Suppressor macrophage treated with lipopolysaccharide for 4 hours (primary cell): Measurements from ENCODE around the gene CDC7.
"Not testable (repeated sequence)": the region's sequence is repeated elsewhere in the genome, so short reads cannot be mapped to it uniquely, and the experiment has no call there.

Experiments used
- DNase-seq: peaks from one replicate; pipeline ENCODE4 v3.0.0-alpha.2; 2020

Gene CDC7

DNA sequence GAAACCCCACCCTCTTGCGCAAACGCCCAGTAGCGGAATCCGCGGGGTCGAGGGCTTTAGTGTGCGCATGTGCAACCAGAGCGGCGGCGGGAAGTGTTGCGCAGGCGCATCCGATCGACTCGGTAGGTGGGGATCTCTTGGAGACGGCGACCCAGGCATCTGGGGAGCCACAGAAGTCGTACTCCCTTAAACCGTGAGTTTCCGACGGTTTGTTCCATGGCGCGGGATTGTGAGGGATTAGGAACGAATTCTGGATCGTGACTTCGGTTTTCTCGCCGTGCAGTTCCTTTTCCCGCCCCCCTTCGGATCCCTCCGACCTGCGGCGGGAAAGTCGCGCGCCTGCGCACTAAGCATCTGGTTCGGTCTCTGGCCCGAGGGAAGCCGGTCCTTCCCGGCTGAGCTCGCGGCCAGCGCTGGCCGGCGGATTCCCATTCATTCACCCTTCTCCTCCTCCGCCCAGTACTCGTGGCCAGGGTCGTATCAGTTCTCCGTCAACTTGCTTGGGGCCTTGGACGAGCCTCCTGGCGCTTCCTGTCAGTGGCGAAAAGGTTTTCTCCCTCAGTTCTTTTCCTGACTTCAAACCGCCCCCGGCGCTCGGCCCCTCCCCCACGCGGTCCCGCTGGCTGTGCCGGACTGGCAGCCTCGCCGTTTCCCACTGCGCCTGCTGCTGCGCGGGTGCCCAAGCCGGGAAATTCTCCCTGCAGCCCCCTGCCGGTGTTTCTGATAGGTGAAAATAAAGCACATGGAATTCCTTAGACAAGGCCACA, at the start of gene CDC7:
Gene CDC7 (plus strand): TSS at position 96 of the 767 bp plus-strand sequence. CDS start 866 bp downstream, outside the sequence.
- DNase-seq, result peak; percentile 91

DNA sequence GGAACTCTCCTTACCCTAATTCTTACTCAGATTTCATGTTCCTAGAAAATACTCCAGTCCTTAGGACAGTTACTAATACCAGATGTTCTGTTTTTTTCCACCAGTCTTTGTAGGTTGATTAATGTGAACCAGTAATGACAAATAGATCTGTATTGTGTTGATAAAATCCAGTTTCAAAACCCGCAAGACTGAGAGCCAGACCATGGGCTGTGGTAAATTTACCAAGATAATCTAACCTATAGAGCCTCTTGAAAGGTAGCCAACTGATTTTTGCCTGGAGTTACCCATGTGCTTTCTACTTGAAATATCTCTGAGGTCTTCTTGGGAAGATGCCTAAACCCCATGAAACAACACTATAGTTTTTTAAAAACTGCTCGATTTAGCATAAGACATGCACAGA, 46.5 kb upstream of the CDC7 start:
- no peak for DNase-seq

DNA sequence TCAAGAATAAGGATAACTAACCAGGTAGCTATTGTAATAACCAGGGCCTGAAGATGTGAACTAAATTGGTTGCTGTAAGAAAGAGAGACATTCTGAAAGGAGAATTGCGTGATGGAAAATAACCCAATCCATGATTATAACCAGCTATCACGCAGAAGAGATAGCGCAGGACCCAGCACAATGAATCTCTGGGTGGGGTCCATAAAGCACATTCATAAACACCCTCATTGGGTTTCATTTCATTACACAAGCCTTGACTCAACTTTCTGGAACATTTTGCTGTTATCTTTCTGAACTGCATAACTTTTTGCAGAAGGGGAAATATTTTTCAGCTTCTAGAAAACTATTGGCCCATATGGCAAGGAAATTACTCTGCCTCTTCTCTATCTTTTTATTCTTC, 45.3 kb upstream of the CDC7 start:
- DNase-seq, result no peak

DNA sequence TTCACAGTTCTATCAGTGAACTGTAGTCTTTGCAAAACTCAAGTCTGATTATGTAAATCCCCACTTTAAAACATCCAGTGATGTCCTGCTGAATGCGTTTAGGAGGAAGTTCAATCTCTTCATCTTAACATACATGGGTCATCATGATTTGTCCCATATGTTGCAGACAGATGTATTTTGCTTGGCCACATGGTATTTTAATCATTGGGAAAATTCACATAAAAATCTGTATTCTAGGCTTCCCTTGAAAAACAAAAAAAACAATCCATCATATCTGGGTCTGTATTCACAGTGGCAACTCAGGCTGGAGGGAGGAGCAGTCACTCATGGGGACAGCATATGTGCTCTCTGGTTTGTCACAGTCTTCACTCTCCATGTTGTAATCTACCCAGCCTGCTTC, 44.8 kb upstream of the CDC7 start:
- no peak for DNase-seq

DNA sequence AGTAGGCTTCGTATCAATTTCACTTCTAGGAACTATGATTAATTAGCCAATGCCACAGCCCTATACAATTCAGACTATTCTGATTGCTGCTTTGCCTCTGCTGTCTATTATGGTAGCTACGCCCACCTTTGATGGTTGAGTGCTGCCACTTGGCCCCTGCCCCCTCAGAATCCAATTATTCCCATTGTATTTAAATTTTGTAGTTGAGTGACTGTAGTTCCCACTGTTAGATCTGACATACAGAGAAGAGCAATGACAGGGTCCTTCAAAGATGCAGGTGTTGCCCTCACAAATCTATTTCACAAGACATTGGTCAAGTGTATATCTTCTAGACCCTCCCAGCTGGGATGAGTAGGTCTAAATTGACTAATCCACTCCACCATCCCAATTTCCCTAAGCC, 35.3 kb upstream of the CDC7 start:
- DNase-seq, result not testable (repeated sequence)

DNA sequence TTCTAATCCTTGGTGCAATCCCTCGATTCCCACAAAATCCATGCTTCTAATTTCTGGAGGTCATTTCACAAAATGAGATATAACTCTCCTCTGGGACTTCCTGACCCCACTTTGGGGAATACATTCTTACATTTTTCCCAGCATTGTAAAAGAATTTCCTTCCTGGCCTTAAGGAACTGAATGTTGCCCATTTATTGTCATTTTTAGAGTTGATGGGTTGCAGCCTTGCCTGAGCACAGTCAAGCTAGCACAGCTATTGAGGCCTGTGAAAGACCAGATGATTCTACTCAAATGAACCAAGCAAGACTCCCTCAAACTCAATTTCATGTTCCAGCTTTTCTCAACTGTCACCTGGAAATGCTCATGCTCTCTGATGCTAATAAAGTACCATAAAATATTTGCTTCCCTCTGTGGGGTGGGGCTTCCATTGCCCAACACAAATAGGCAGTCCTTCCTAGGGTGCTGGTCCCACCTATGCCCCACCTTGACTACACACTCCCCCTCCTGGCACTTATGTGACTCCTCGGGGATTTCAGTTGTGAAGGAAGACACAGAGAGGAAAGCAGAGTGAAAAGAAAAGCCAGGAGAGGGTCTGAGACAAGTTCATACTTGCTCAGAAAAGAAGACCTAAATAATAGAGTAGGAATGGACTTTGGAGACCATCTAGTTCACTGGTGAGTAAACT, 24.0 kb upstream of the CDC7 start:
- DNase-seq, result no peak

DNA sequence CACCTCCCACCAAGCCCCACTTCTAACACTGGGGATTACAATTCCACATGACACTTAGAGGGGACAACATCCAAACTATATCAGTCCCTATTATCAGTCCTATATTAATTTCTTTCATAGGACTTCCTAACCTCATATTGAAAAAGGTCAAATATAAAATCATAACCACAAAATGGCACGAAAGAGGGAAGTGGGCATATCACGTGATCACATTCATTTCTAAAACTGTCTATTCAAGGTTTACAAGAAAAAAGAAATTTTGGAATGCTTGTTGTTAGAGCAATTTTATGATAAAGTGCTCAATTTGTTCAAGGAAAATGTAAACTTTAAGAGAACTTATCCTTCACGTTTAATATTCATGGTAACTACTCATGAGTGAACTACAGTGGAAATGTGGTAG, 13.2 kb upstream of the CDC7 start:
- no peak for DNase-seq

DNA sequence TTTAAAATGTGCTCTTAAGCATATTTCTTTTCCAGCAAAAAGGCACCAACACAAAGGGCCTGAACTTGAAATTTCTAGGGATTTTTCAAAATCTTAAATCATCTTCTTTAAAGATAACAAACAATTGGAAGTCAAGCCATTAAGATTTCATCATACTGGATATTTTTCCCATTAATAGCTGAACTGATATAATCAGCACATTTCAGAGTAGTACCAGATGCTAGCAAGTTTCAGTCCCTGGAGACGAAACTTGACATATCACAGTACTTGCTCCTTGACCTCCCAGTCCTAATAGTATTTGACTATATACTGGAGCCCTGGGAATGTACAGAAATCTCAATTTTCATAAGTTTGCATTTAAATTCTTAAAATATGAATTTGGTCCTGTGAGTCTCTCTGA, 10.2 kb upstream of the CDC7 start:
- no peak for DNase-seq

DNA sequence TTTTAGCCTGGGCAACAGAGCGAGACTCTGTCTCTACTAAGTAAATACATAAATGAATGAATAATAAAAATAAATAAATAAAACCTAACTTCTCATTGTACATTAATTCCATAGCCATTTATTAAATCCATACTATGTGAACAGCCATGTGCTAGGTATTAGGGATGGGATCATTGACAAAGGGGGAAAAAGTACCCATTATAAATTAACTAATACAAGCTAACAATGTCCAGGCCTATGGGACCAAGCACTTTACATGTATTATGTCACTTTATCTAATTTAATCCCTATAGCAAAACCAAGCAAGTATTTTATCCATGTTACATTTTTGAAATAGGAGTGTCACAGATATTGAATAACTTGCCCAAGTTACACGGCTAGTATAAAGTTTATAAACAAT, 2.6 kb upstream of the CDC7 start:
- no peak for DNase-seq

DNA sequence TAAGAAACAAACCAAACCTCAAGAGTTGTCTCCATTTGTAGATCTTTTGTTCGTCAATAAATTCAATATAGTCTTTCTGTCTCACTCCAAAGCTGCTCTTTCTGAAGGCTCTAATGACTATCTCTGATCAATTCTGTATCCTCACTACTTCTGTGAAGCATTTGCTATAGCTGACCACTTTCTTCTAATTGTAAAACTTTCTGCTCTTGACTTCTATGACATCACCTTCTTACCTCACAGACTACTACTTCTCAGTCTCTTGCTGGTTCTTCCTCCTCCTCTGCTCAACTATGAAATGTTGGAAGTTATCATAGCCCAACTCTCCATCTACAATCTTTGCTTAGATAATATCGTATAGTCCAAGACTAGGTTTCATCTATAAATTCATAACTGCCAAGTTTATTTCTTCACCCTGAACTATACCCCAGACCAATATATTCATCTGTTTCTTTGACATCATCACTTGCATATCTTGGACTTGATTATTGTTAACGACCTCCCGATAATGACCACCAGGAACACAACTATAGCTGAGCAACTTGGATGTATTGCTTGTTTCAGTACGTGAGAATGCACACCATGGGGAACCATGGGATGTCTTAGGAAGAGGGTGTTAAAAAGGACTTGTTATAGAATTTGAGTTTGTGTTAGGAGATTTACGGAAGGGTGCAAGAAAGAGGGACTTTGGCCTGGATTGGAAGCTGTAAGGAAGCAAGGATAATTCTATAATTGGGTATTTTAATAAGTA, 2.0 kb upstream of the CDC7 start:
- no peak for DNase-seq

DNA sequence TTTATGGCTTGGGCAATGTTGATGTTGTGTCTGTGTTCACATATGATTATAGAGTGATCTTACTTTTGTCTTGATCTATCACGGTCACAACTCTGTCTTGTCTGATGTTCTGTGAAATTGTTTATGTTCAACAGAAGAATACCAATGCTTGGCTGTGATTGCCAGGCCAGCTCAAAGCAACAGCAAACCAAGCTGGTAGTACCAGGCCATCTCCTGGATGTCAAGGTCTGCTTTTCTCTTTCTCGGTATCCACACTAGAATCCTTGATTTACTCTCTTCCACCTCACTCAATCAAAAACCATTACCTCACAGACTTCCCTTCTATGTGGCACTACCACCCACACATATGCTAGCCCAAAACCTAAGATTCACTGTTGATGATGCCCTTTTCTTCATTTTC, 1.3 kb upstream of the CDC7 start:
- no peak for DNase-seq

DNA sequence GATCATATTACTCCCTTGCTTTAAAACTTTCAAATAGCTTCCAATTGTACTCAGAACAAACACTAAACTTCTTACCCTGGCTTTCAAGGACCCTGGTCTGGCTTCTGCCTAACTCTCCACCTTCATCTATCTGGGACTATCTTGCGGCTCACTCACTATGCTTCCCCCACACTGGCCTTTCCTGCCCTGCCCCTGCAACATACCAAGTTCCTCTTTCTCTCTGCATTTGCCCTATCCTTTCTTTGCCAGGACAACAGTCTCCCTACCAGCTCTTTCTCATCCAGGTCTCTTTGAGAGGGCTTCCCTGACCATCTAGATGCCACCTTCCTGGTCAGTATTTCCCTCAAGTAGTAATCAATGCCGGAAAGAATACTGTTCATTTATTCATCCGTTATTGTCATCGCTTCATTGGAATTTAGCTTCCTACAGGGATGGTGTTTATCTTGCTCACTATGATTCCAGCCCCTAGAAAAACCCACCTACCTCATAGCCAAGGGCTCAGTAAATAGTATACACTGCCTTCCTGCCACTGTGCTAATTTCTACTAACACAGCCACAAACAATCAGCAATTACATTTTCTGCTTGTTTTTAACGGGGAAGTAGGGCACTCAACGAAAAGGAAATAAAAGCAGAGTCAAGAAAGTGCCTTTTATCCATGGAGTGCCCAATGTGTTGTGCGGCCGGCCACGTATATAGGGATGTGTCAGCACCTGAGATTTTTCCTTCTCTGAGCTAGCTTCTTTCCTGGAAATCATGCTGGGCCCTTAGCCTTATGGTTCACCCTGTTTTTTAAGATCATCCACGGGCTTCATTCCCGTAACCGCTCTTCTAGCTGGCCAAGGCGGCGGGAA, 521 bp upstream of the CDC7 start:
- DNase-seq, result peak; percentile 44

DNA sequence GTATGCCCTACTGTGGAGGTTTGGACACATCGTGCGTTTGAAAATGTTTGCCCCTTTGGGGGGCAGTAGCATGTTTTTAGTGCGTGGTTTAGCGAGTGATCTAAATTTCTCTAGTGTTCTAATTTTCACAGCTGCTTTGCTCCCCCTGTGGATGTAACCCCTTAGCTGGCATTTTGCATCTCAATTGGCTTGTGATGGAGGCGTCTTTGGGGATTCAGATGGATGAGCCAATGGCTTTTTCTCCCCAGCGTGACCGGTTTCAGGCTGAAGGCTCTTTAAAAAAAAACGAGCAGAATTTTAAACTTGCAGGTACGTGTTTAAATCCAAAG, 836 bp downstream of the CDC7 start:
- no peak for DNase-seq

DNA sequence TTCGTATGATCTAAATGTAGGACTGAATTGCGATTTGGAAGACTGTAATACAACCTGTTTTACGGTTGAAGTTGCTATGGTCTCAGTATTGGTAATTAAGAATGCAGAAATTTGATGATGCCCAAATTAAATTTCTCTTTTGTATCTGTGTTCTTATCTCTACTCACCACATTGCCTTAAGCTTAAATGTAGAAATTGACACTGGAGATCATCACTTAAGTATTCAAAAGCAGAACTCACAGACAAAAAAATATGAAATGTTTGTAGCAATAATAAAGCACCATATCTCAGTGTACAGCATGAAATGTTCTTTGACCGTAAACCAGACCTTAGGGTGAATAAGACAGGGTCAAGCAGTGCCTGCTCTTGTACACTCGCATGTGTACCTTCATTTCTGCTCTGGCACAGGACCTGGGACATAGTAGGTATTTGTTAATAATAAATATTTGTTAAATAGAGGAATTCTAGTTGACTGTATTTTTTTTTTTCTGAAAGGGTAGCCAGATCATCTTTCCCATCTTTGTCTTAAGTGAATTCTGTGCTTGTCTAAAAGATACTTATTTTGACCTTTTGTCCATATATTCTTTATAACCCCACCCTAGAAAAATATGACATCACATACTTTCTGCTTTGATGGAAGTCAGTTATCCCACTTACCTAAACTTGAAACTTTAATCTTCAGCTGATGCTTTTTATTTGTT, 1.5 kb downstream of the CDC7 start:
- no peak for DNase-seq

DNA sequence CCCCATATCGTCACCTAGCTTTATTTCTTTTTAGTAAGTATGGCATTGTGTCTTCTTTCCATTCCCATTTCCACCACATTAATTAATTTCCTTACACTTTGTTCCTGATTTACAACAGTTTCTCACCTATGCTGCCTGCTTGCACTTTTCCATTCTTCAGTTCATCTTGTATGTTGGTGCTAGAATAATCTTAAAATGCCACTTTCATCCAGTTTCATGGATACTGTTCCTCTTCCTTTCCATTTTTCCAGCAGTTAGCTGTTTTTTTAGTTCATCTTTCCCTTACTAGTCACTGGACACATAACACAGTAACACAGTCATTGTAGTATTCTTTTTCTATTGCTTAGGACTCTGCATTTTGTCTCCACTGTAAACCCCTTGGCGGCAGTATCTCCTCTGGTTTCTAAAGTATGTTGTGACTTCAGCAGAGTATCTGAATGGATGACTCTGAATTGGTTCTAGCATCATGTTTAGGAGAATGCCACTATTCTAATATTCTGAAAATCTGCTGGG, 2.1 kb downstream of the CDC7 start:
- DNase-seq, result no peak

DNA sequence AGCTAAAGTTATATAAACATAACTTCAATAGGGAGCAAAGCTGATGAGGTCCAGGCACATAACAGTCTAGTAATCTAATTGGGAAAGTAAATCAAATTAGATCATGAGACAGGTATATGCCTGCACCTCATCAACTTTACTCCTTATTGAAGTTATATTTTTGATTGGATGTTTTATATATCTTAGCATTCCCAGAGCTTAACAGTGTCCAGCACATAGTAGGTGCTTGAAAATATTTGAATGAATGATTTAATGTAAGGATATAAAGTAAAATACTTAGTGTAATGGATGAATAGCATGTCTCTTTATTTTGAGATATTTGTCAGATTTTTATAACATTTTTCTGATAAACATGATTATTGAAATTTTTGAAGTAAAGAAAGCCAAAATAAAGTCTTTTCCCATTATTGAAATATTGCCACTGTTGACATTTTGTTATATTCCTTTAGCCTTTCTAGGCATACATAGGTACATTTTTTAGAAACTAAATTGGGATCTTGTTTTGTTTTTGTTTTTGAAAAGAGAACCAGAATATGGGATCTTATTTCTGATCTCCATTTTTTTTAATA, 2.8 kb downstream of the CDC7 start:
- DNase-seq, result no peak

DNA sequence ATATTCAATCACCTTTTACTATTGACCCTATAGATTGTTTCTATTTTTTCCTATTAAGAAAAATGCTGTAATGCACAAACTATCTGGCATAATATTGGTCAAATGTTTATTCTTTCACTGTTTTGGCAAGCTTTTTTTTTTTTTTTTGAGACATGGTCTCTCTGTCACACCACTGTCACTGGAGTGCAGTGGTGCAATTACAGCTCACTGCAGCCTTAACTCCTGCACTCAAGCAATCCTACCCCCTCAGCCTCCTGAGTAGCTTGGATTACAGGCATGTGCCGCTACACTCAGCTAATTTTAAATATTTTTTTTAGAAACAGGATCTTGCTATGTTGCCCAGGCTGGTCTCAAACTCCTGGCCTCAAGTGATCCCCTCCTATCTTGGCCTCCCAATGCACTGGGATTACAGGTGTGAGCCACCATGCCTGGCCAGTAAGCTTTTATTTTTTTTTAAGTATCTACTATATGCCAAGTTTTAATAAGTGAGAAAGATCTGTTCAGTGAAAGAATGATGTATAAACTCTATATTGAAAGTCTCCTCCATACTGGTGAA, 3.4 kb downstream of the CDC7 start:
- no peak for DNase-seq

DNA sequence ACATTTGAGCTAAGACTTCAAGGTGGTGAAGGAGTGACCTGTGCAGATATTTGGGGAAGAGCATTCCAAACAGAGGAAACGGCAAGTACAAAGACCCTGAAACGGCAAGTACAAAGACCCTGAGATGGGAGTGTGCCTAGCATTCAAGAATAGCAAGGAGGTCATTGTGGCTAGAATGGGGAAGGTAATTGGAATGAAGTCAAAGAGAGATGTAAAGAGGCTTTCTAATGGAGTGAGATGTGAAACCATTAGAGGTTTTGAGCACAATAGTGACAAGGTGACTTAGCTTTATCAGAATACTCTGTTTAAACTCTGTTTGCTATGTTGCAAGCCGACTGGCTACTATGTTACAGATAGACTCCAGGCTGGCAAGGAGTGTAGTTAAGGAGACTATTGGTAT, 4.4 kb downstream of the CDC7 start:
- DNase-seq, result no peak

DNA sequence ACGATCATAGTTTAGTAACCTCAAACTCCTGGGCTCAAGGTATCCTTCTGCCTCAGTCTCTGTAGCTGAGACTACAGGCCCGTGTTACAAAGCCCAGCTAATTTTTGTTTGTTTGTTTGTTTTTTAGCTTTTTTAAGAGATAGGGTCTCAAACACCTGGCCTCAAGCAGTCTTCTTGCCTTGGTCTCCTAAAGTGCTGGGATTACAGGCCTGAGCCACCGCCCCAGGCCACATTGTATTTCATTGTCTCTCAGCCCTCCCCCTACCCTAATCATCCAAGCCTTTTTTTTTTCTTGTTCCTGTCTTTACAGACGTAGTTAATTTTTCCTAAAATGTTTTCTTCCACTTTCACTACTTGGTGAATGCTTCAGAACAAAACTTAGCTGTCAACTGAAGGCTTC, 5.4 kb downstream of the CDC7 start:
- no peak for DNase-seq

DNA sequence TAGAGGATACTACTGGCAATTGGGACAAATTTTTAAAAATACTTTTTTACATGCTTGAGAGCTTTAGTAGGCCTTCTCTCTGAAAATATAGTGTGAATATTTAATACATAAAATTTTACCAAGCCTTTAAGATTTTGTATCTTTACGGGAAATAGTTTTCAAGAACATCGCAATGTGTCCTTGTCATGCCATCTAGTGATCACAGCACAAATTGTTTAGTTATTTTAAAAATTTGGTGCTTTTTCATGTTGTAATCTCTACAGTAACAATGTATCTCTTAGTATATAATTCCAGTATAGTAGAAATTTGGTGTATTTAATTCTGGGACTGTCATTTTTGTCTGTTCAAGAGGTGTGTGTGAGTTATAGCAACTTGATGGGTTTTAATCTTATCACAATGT, 6.7 kb downstream of the CDC7 start:
- no peak for DNase-seq

DNA sequence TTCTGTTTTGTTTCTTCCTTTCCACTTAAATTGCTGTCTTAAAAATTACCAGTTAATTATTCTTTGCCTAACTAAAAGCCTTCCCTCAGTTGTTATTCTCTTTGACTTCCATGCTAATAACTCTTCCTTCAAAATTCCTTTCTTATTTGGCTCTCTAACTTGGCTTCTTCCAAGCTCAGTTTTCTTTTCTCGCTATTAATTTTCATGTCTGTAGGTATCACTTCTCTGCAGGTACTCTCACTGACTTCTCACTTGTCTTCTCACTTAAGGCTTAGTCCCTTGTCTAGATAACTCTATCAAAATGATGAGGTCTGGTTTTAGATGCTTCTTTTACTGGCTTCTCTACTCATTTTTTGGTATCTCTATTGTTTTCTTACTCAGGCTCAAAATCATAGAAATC, 10.1 kb downstream of the CDC7 start:
- DNase-seq, result no peak

DNA sequence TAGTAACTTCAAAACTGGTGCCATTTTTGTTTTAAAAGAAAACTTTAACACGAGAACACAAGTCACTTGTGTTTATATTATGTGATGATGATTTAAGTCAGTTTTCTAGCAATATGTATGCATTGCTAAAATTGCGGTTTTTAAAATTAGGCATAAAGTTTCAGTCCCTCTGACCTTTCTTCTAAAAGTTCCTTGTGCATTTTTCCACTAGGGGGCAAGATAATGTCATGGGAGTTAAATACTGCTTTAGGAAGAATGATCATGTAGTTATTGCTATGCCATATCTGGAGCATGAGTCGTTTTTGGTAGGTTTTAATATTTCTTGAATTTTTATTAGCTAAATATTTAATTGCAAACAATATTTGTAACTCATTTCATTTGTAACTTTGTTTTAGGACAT, 10.7 kb downstream of the CDC7 start:
- DNase-seq, result peak; percentile 55
